Skeletal muscle tissue (tissue), 4 donors: ENCODE results near the gene PRKX. TPM values are rescaled to one million over a fixed set of nuclear protein-coding genes. Genes with fewer than 3 reads are reported as not detected.
"Not testable (repeated sequence)": the region's sequence is repeated elsewhere in the genome, so short reads cannot be mapped to it uniquely, and the experiment has no call there.

Experiments used
- H3K27ac ChIP-seq: one replicate; pipeline ENCODE4 v1.7.0; 2013; ENCODE audit warnings: mild to moderate bottlenecking, low read depth, low read length, inconsistent platforms
- H3K27me3 ChIP-seq, 3 donors: one replicate each; pipeline ENCODE4 v1.7.0; 2013; ENCODE audit warnings: low read length in 3 of 3; ENCODE audit not compliant: control insufficient read depth in 3 of 3, insufficient read depth in 3 of 3
- H3K36me3 ChIP-seq, 3 donors: one replicate each; pipeline ENCODE4 v1.7.0; 2013; ENCODE audit warnings: low read length in 3 of 3; ENCODE audit not compliant: control insufficient read depth in 3 of 3, insufficient read depth in 3 of 3
- H3K4me1 ChIP-seq, 3 donors: one replicate each; pipeline ENCODE4 v1.7.0; 2013; ENCODE audit warnings: low read length in 3 of 3, mild to moderate bottlenecking in 3 of 3; ENCODE audit not compliant: control insufficient read depth in 3 of 3, insufficient read depth in 3 of 3
- H3K4me3 ChIP-seq, 3 donors: one replicate each; pipeline ENCODE4 v1.7.0; 2013; ENCODE audit warnings: low read length in 3 of 3
- H3K9ac ChIP-seq, 3 donors: one replicate each; pipeline ENCODE4 v1.7.0; 2013; ENCODE audit warnings: low read length in 3 of 3, mild to moderate bottlenecking in 3 of 3, moderate library complexity in 2 of 3, low read depth in 1 of 3
- H3K9me3 ChIP-seq, 3 donors: one replicate each; pipeline ENCODE4 v1.7.0; 2013; ENCODE audit warnings: low read length in 3 of 3; ENCODE audit not compliant: control insufficient read depth in 3 of 3
- total RNA-seq: library from RNA; depleted of rRNA; stranded (reverse); fragments of >200 nt; gene quantifications from one replicate; pipeline ENCODE4 v1.2.3, GENCODE V29; 2014
- donor health status: Osteomylitis.

PRKX gene
- total RNA-seq, 1 donor from 2014 or later: 6.3 TPM

DNA sequence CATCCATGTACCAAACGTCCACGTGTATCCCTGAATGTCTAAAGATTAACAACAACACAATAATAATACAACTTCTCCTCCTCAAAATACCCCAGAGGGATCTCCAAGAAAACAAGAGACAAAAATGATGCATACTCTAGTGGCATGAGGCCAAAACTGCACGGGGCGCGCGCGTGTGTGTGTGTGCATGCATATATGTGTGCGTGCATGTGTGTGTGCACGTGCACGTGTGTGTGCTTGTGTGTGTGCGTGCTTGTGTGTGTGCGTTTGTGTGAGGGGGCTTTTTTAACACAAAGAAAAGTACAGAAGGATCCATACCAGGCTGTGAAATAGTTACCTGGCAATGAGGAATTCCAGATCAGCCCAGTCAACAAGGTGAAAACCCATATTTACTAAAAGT lies 48.5 kb downstream of the PRKX start:
- no peak overlapping the region for H3K9ac ChIP-seq
- H3K27ac ChIP-seq: no peak overlapping the region
- no peaks in the 10 kb centered on the region for H3K27me3 ChIP-seq
- no peak overlapping the region for H3K4me3 ChIP-seq
- peaks cover 0 to 3% (median 0%) of the 10 kb centered on the region in 3 donors for H3K36me3 ChIP-seq
- H3K4me1 ChIP-seq: no peaks in the 10 kb centered on the region
- H3K9me3 ChIP-seq: no peaks in the 10 kb centered on the region

DNA sequence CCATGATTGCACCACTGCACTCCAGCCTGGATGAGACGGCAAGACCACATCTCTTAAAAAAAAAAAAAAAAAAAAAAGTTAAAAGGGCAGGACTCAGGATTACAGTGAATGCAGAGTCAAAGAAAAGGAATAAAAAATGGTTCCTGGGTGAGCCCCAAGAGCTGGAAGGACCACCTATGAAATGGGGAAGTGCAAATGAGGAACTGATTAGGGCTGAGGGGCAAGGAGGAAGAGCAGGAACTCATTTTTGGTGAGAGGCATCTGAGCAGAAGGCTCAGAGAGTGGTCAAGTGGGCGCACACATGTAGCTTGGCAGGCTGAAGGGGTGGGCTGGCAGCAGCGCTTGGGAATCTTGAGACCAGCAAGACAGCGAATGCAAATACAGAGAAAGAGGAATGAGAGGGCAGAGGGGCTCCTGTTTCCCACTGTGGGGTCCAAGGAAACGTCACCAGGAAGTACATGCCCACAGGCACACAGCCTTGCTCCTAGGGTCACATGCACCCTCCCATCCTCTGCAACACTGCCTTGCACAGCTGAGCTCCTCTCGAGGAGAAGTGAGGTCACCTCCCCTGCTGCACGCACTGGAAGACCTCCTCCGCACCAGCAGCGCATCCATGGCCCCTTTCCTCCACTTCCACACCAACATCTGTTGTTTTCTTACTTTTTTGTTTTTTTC lies 49.7 kb downstream of the PRKX start:
- not testable (repeated sequence) for H3K27me3 ChIP-seq, H3K4me1 ChIP-seq

DNA sequence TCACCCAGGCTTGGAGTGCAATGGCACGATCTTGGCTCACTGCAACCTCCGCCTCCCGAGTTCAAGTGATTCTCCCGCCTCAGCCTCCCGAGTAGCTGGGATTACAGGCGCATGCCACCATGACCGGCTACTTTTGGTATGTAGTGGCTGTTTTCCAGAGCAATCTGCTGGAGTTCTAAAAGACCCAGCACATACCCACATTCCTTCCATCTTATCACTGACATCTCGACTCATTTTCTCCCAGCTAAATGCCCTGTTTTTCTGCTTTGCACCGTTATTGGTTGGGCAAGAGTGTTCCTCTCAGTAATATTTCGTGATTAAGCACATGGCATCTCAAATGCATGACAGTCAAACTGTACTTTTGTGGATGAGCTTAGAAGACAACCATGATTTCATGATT lies 53.7 kb downstream of the PRKX start:
- H3K36me3 ChIP-seq: no peaks in the 10 kb centered on the region
- no peaks in the 10 kb centered on the region for H3K9me3 ChIP-seq
- H3K27me3 ChIP-seq: no peaks in the 10 kb centered on the region

More for the DNA sequence above, 49.7 kb downstream of the PRKX start:
- H3K4me3 ChIP-seq, H3K9me3 ChIP-seq, H3K9ac ChIP-seq, H3K27ac ChIP-seq, H3K36me3 ChIP-seq: not testable (repeated sequence)

DNA sequence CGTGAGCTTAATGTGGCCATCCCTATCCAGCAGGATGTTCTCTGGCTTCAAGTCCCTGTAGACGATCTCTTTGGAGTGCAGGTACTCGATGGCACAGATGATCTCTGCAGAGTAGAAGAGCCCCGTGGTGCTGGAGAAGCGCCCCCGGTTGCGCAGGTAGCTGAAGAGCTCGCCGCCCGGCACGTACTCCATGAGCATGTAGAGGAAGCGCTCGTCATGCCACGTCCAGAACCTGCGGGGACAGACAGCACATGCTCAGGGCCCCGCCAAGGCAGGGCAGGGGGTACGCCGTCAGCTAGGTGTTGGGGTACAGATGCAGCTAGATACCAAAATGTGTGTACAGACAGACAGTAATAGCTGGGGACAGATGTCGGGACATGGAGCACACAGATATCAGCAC lies 58.3 kb downstream of the PRKX start:
- no peaks in the 10 kb centered on the region for H3K9me3 ChIP-seq
- H3K9ac ChIP-seq: no peak overlapping the region
- no peaks in the 10 kb centered on the region for H3K4me1 ChIP-seq
- no peaks in the 10 kb centered on the region for H3K36me3 ChIP-seq
- H3K27me3 ChIP-seq: no peaks in the 10 kb centered on the region
- no peak overlapping the region for H3K4me3 ChIP-seq
- no peak overlapping the region for H3K27ac ChIP-seq

More for the DNA sequence above, 53.7 kb downstream of the PRKX start:
- Histone ChIP-seq H3K27ac (no peak overlapping the region), H3K4me3 (no peak overlapping the region), H3K9ac (no peak overlapping the region), H3K4me1 (no peaks in the 10 kb centered on the region)

GRCh38 chrX:3653111-3653510 lies 60.3 kb downstream of the PRKX start:
- no peak overlapping the region for H3K9ac ChIP-seq
- H3K27ac ChIP-seq: no peak overlapping the region
- no peaks in the 10 kb centered on the region for H3K9me3 ChIP-seq
- no peaks in the 10 kb centered on the region for H3K36me3 ChIP-seq
- no peaks in the 10 kb centered on the region for H3K27me3 ChIP-seq
- no peaks in the 10 kb centered on the region for H3K4me1 ChIP-seq
- H3K4me3 ChIP-seq: no peak overlapping the region

- Histone ChIP-seq H3K36me3 (no peaks in the 10 kb centered on the region), H3K9ac (no peak overlapping the region), H3K4me3 (no peak overlapping the region), H3K27ac (no peak overlapping the region), H3K27me3 (no peaks in the 10 kb centered on the region), H3K9me3 (no peaks in the 10 kb centered on the region), H3K4me1 (no peaks in the 10 kb centered on the region)
These were observed 62.2 kb downstream of the PRKX start for GRCh38 chrX:3651277-3651676.

DNA sequence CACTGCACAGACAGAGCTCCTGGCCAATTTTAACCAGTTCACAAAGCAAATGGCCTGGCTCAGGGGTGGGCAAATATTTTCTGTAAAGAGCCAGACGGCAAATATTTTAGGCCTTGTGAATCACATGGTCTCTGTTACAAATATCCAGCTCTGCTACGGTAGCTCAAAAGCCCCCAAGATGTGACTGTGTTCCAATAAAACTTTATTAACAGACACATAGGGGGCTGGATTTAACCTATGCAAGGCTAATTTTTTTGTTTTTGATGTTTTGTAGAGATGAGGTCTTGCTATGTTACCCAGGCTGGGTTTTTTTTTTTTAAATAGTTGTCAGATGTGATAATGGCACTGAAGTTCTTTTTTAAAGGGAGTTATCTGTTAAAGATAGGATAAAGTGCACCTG lies 65.4 kb downstream of the PRKX start:
- H3K9ac ChIP-seq: no peak overlapping the region
- H3K4me1 ChIP-seq: no peaks in the 10 kb centered on the region
- H3K4me3 ChIP-seq: no peak overlapping the region
- peaks cover 0 to 3% (median 0%) of the 10 kb centered on the region in 3 donors for H3K9me3 ChIP-seq
- no peaks in the 10 kb centered on the region for H3K36me3 ChIP-seq
- no peak overlapping the region for H3K27ac ChIP-seq
- H3K27me3 ChIP-seq: no peaks in the 10 kb centered on the region

DNA sequence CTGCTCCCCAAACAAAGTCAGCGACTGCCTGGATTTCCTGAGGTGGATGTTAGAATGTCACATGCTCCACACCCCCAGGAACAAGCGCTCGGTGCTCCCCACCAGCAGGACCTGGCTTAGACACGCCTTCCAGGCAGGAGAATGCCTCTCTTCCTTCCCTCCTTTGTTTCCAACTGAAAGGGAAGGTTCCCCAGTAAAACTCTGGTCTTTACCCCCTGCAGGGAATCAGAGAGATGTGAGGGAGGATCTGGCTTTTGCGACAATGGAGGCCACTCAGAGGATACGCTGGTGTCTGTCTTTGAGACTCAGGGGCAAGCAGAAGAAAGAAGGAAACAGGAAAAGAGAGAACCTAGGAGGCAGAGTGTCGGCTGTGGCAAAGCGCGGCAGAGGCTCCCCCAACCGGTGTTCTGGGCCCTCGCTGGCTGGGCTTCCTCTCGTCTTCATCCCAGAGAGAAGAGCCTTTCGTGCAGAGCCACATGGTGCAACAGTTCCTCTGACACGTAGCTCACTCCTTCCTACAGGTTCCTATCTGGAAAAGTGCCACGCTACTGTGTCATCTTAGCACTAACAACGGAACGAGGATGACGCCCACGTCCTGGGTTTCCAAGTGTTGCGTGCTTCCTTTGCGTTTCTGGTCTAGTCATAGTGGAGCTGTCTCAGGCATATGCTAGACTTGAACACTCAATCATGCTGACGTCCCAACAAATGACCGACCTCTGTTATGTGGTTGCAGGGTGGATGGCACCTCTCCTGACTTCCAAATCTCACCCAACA lies 73.4 kb downstream of the PRKX start:
- not testable (repeated sequence) for H3K4me3 ChIP-seq, H3K36me3 ChIP-seq, H3K27me3 ChIP-seq, H3K9me3 ChIP-seq, H3K27ac ChIP-seq, H3K4me1 ChIP-seq, H3K9ac ChIP-seq

DNA sequence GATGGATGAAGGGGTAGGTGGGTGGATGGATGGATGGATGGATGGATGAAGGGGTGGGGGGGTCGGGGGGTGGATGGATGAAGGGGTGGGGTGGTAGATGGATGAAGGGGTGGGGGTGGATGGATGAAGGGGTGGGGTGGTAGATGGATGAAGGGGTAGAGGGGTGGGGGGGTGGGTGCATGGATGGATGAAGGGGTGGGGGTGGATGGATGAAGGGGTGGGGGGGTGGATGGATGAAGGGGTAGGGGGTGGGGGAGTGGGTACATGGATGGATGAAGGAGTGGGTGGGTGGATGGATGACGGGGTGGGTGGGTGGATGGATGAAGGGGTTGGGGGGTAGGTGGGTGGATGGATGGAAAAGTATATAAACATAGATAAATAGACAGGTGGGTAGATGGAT lies 74.2 kb downstream of the PRKX start:
- no peaks in the 10 kb centered on the region for H3K27me3 ChIP-seq
- H3K9me3 ChIP-seq: peaks cover 0 to 3% (median 0%) of the 10 kb centered on the region in 3 donors
- H3K36me3 ChIP-seq: no peaks in the 10 kb centered on the region
- H3K27ac ChIP-seq: no peak overlapping the region
- no peaks in the 10 kb centered on the region for H3K4me1 ChIP-seq
- no peak overlapping the region for H3K4me3 ChIP-seq
- H3K9ac ChIP-seq: no peak overlapping the region

DNA sequence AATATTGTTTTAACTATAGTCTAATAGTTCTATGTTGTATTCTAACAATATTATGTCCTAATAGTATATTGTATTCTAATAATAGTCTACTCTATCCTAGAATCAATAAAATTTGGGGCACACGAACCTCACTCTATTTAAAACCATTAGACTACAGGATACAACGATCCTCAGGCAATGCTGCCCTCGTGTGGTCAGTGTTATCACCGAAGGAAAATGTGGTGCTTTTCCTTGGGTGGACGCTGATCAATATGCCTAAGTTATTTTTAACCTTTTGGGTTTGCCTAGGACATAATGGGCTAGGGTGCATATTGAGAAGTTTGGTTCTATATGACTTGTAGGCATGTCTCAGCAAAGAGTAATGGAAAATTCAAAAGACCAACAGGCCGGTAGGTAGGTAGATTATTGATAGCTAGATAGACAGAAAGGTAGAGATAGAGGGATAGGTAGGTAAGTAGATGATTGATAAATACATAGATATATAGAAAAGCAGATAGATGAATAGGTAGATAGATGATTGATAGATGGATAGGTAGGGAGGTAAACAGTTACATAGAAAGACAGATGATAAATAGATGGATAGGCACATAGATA lies 75.1 kb downstream of the PRKX start:
- Histone ChIP-seq H3K4me1 (no peaks in the 10 kb centered on the region), H3K9me3 (no peaks in the 10 kb centered on the region), H3K9ac (no peak overlapping the region), H3K4me3 (no peak overlapping the region), H3K27ac (no peak overlapping the region), H3K36me3 (no peaks in the 10 kb centered on the region), H3K27me3 (no peaks in the 10 kb centered on the region)
